Cardiac fibroblast (primary cell): ENCODE data around the gene FAM204A.

Source experiments
- DNase-seq, 2 donors: peaks; one replicate each; pipeline versions ENCODE4 v3.0.0 to v3.0.0-alpha.2; 2010; ENCODE audit warnings: low read depth in 2 of 2
- H3K4me3 ChIP-seq, 2 donors: replicated peaks in 1 of 2; 1 replicate in 1 of 2; 2 replicates in 1 of 2; pipeline ENCODE4 v1.5.1; 2011; ENCODE audit warnings: low read depth in 2 of 2, low read length in 2 of 2, mild to moderate bottlenecking in 2 of 2, moderate library complexity in 1 of 2
- TF ChIP-seq, protein P1 (sequence below): IDR thresholded peaks from one replicate; pipeline ENCODE4 v1.5.1; 2011; ENCODE audit warnings: low read depth, mild to moderate bottlenecking, low read length, inconsistent platforms

FAM204A gene

GRCh38 chr10:118290471-118290995 is 51.6 kb downstream of the FAM204A start:
- no peak for DNase-seq
- no peak overlapping the region for H3K4me3 ChIP-seq
- TF ChIP-seq, protein P1, sequence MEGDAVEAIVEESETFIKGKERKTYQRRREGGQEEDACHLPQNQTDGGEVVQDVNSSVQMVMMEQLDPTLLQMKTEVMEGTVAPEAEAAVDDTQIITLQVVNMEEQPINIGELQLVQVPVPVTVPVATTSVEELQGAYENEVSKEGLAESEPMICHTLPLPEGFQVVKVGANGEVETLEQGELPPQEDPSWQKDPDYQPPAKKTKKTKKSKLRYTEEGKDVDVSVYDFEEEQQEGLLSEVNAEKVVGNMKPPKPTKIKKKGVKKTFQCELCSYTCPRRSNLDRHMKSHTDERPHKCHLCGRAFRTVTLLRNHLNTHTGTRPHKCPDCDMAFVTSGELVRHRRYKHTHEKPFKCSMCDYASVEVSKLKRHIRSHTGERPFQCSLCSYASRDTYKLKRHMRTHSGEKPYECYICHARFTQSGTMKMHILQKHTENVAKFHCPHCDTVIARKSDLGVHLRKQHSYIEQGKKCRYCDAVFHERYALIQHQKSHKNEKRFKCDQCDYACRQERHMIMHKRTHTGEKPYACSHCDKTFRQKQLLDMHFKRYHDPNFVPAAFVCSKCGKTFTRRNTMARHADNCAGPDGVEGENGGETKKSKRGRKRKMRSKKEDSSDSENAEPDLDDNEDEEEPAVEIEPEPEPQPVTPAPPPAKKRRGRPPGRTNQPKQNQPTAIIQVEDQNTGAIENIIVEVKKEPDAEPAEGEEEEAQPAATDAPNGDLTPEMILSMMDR, result no peak

DNA sequence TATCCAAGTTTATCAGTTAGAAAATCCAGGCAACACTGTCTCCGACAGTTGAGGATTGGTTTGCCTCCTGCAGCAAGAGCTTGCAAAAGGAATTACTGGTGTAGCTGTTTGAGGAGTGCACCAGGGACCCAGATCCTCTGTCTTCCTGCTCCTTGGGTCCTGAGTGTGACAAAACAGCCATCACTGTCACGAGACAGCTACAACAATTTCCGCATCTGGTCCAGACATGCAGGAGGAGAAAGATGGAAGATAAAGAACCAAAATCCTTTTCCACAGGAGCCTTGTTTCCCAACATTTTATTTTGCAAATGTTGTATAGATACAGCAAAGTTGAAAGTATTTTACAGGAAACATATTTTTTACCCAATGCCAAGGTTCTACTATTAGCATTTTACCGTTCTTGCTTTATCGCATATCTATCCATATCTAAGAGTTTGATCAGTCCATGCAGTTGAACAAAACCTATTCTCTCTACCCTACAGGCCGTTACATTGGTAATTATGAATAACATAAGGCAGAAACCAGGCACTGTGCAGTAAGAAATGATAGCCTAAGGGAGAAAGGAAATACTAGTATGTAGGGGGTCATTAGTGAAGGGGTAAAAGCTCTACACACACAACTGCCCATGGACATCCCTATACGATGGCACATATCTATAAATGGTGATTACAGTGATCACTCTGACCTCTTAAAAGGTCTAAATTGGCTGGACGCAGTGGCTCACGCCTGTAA is 54.9 kb downstream of the FAM204A start:
- TF ChIP-seq, protein P1, result no peak

DNA sequence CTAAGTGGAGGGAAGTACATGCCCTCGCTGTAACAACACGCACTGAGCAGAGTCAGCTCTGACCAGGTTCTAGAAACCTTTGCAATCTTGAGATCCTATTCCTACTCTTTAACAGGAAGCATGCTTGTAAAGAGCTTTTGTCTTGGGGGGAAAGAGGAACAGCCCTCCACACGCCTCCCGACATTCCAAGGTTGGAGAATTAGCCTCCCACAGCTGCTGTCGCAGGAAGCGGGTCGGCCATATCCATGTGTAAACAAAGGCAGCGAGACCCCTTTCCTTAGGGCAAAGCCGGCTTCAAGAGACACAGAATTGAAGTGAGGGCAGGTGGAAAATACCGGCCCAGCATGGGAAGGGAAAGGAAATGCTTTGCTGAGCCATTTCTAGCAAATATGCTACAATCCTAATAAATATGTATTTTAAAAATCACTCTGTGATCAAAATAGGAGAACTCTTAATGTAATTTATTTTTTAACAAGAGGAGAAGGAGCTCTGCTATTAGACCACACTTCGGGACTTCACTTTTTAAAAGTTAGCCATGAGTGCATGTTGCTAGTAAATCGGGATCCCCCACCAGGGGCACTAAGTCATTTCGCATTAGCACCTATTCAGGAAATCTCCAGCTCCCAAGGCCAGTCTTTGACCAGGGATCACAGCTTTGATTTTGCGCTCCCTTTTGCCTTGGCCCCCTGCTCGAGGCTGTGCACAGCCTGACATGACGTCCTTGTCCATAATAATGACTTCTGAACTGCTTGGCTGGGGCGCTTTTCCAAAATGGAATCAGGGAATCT is 55.9 kb downstream of the FAM204A start:
- DNase-seq, result no peak
- TF ChIP-seq, protein P1, result no peak
- H3K4me3 ChIP-seq, result no peak overlapping the region

More for the DNA sequence above, 54.9 kb downstream of the FAM204A start:
- no peak for DNase-seq
- H3K4me3 ChIP-seq, result no peak overlapping the region

DNA sequence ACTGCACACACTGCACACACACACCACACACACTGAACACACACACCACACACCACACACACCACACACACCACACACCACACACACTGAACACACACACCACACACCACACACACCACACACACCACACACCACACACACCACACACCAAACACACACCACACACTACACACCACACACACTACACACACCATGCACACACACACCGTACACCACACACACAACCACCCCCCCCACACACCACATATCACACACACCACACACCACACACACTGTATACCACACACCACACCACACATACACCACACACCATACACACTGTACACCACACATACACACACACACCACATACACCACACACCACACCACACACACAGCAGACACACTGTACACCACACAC is 59.5 kb downstream of the FAM204A start:
- H3K4me3 ChIP-seq, result no peak overlapping the region
- no peak for DNase-seq
- TF ChIP-seq, protein P1, result no peak

DNA sequence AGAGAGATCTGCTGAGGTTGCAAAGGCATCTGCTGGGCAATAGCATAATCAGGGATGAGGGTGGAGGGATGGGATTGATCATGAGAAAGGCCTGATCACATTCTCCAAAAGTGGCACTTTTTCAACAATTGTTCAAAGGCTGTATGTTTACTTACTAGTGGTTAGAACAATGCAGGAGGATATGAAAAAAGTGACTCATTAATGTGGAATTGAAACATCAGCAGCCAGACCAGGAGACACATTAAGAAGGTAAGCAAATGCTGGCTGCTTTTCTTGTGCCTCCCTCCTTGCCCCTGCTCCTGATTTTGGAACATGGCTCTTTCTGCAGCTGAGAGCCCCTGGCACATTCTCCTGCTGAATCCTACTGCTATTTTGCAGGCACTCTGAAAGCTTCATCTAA is 63.5 kb downstream of the FAM204A start:
- no peak overlapping the region for H3K4me3 ChIP-seq
- TF ChIP-seq, protein P1, result no peak
- peak in 1 of 2 donors; percentile 38 for DNase-seq

- TF ChIP-seq, protein P1, result no peak
- DNase-seq, result no peak
- no peak overlapping the region for H3K4me3 ChIP-seq
Measured at GRCh38 chr10:118277871-118278270, 64.3 kb downstream of the FAM204A start.
